K562 (cell line): ENCODE measurements around the gene TCF3. TPM values are rescaled to one million over a fixed set of nuclear protein-coding genes. Genes with fewer than 3 reads are reported as not detected.

Experiments
- EZH2 ChIP-seq: IDR thresholded peaks from 2 replicates; pipeline ENCODE4 v1.6.1; 2012; ENCODE audit warnings: low read depth, mild to moderate bottlenecking, inconsistent platforms, low read length, borderline replicate concordance
- HNRNPLL ChIP-seq: fragments of 200-400 bp; formaldehyde crosslinking; IDR thresholded peaks from 2 replicates; pipeline ENCODE4 v1.6.1; 2017; ENCODE audit warnings: low read length, low read depth, mild to moderate bottlenecking; ENCODE audit not compliant: poor library complexity, severe bottlenecking
- KDM5B ChIP-seq: fragments of 200-600 bp; sonication (generic); IDR thresholded peaks from 2 replicates; pipeline ENCODE4 v1.6.1; 2012; ENCODE audit warnings: low read depth, mild to moderate bottlenecking, moderate library complexity, low read length, control low read depth, inconsistent platforms; ENCODE audit not compliant: insufficient replicate concordance
- MEF2D ChIP-seq: conservative IDR thresholded peaks from 2 replicates; pipeline ENCODE4 v1.6.1; 2016; ENCODE audit warnings: low read depth, missing genetic modification characterization, missing compliant biosample characterization
- RAD51 ChIP-seq: fragments of 450-650 bp; IDR thresholded peaks from 2 replicates; pipeline ENCODE4 v1.7.1; 2016; ENCODE audit warnings: low read depth, mild to moderate bottlenecking, borderline replicate concordance
- SIN3A ChIP-seq, 2 experiments: fragments of 150-350 bp in 1 of 2; IDR thresholded peaks; 2 replicates each; pipeline ENCODE4 v1.6.1; 2011 to 2016; ENCODE audit warnings: borderline replicate concordance in 2 of 2, low read depth in 2 of 2, low read length in 2 of 2, mild to moderate bottlenecking in 2 of 2, moderate library complexity in 2 of 2; ENCODE audit not compliant: control insufficient read depth in 1 of 2
- SMARCC2 ChIP-seq: fragments of 450-650 bp; IDR thresholded peaks from 2 replicates; pipeline ENCODE4 v1.6.1; 2017; ENCODE audit warnings: antibody characterized with exemption, moderate library complexity, mild to moderate bottlenecking, low read depth
- SMARCE1 ChIP-seq: fragments of 450-650 bp; IDR thresholded peaks from 2 replicates; pipeline ENCODE4 v1.7.1; 2016; ENCODE audit warnings: mild to moderate bottlenecking
- ZFX ChIP-seq: sonication (generic); formaldehyde crosslinking; IDR thresholded peaks from 2 replicates; pipeline ENCODE4 v1.8.0; 2022; ENCODE audit warnings: mild to moderate bottlenecking, missing genetic modification reagents, moderate library complexity
- ZNF184 ChIP-seq: sonication (generic); formaldehyde crosslinking; IDR thresholded peaks from 2 replicates; pipeline ENCODE4 v1.5.0; 2020; ENCODE audit warnings: missing genetic modification reagents
- ZNF766 ChIP-seq: fragments of 200-800 bp; sonication (Bioruptor generic); conservative IDR thresholded peaks from 2 replicates; pipeline ENCODE4 v1.6.1; 2016; ENCODE audit warnings: missing genetic modification characterization, missing compliant biosample characterization
- polyA plus RNA-seq, 8 experiments: library from polyadenylated mRNA; depleted of rRNA in 4 of 8; stranded (reverse) in 5 of 8; unstranded in 3 of 8; fragments of >200 nt; fragmentation: Nextera tagmentation in 2 of 8; fragmentation: Illumina TruSeq in 1 of 8; extraction: Ambion mirVana in 2 of 8; extraction: Trizol in 1 of 8; gene quantifications; 2 replicates each; pipeline versions ENCODE4 v1.2.1 to v1.2.3, GENCODE V29; 2011 to 2014; ENCODE audit warnings: inconsistent platforms in 1 of 8, missing spikeins in 1 of 8
- total RNA-seq, 7 experiments: library from RNA; depleted of rRNA in 6 of 7; stranded (reverse); fragments of >200 nt in 6 of 7; fragmentation: Illumina TruSeq in 2 of 7; extraction: Trizol in 2 of 7; gene quantifications; 2 replicates each; pipeline versions ENCODE4 v1.2.1 to v1.2.3, GENCODE V29; 2011 to 2021; ENCODE audit warnings: low replicate concordance in 1 of 7
- TF ChIP-seq, protein P1 (sequence below): fragments of 250-450 bp; sonication (Bioruptor Pico); IDR thresholded peaks from 2 replicates; pipeline ENCODE4 v1.4.0; 2020; ENCODE audit warnings: mild to moderate bottlenecking, moderate library complexity
- TF ChIP-seq, protein P2 (sequence below): sonication (generic); formaldehyde crosslinking; IDR thresholded peaks from 2 replicates; pipeline ENCODE4 v1.8.1; 2023; ENCODE audit warnings: mild to moderate bottlenecking, missing genetic modification reagents
- TF ChIP-seq, protein P3 (sequence below), 2 experiments: fragments of 450-650 bp; IDR thresholded peaks; 2 replicates each; pipeline ENCODE4 v1.6.1; 2016
- TF ChIP-seq, protein P4 (sequence below), 2 experiments: IDR thresholded peaks in 1 of 2; conservative IDR thresholded peaks in 1 of 2; 2 replicates each; pipeline ENCODE4 v1.6.1; 2016; ENCODE audit warnings: low read depth in 2 of 2, mild to moderate bottlenecking in 1 of 2, missing compliant biosample characterization in 1 of 2, missing genetic modification characterization in 1 of 2, moderate library complexity in 1 of 2

Gene TCF3
- total and polyA plus RNA-seq, 9 of the 15 experiments (the other 6 are each of a cell fraction or from before 2014, with no cell fraction given) = 5.6 to 259 (median 84.0) TPM

DNA sequence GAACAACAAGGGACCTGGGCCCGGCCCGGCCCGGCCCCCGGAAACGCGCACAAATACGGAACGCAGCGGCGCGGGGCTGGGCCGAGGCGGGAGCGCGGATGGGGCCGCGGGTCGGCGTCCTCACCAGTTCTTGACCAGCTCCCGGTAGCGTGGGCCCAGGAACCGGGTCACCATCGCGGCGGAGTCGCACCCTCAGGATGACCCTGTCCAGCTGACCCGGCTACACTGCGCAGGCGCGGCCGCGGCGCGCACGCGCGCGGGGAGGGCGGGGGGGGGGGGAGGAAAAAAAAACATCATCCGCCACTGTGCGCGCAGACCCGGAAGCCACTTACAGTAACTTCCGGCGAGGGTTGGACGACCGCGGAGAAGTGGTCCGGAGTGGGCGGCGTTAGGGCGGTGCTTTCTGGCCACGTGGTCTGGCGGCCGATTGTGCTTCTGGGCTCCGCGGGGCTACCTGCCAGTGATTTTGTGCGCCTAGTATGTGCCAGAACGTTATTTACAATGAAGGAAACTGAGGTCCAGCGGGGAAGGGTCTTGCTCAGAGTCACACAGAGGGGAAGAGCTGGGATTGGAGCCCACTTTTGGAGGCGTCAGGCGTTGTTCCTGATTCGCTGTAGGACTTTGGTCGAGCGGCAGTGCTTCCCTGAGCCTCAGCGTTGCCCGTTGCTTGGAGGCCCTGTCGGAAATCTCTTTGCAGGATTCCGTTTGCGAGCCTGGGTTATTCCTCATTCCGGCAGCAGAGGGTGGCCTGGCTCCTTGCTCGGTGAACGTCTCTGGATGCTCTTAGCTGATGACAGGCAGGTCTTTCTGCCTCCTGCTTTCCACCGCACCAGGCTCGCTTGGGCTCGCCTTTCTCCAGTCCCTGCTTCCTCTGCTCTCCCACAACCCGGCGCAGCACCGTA, 46.9 kb downstream of the TCF3 start, which contains the start of gene UQCR11 (continued):
- peak in 1 of 2 experiments; percentile 66; a peak in 1 of 4 replicates for TF ChIP-seq SIN3A (IDR thresholded peaks at IDR 0.05; ENCODE audit: borderline replicate concordance in 2 of 2, control insufficient read depth in 1 of 2, low read depth in 2 of 2, low read length in 2 of 2)
- TF ChIP-seq, protein P1, sequence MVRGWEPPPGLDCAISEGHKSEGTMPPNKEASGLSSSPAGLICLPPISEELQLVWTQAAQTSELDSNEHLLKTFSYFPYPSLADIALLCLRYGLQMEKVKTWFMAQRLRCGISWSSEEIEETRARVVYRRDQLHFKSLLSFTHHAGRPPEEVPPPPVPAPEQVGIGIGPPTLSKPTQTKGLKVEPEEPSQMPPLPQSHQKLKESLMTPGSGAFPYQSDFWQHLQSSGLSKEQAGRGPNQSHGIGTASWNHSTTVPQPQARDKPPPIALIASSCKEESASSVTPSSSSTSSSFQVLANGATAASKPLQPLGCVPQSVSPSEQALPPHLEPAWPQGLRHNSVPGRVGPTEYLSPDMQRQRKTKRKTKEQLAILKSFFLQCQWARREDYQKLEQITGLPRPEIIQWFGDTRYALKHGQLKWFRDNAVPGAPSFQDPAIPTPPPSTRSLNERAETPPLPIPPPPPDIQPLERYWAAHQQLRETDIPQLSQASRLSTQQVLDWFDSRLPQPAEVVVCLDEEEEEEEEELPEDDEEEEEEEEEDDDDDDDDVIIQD = no peak
- 0 out of 2 replicates have a peak, but pooled peaks have one; percentile 12 for TF ChIP-seq ZNF766 (CRISPR knock-in tag)
- no peak for TF ChIP-seq ZNF184 (CRISPR knock-in tag)
- TF ChIP-seq, protein P2, sequence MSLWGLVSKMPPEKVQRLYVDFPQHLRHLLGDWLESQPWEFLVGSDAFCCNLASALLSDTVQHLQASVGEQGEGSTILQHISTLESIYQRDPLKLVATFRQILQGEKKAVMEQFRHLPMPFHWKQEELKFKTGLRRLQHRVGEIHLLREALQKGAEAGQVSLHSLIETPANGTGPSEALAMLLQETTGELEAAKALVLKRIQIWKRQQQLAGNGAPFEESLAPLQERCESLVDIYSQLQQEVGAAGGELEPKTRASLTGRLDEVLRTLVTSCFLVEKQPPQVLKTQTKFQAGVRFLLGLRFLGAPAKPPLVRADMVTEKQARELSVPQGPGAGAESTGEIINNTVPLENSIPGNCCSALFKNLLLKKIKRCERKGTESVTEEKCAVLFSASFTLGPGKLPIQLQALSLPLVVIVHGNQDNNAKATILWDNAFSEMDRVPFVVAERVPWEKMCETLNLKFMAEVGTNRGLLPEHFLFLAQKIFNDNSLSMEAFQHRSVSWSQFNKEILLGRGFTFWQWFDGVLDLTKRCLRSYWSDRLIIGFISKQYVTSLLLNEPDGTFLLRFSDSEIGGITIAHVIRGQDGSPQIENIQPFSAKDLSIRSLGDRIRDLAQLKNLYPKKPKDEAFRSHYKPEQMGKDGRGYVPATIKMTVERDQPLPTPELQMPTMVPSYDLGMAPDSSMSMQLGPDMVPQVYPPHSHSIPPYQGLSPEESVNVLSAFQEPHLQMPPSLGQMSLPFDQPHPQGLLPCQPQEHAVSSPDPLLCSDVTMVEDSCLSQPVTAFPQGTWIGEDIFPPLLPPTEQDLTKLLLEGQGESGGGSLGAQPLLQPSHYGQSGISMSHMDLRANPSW (CRISPR knock-in tag) = peak; percentile 68; the same call in 1 of the 2 replicates
- TF ChIP-seq SMARCE1 = peak; percentile 76
- TF ChIP-seq SMARCC2 = peak; percentile 64; the same call in 1 of the 2 replicates
- TF ChIP-seq, protein P3, sequence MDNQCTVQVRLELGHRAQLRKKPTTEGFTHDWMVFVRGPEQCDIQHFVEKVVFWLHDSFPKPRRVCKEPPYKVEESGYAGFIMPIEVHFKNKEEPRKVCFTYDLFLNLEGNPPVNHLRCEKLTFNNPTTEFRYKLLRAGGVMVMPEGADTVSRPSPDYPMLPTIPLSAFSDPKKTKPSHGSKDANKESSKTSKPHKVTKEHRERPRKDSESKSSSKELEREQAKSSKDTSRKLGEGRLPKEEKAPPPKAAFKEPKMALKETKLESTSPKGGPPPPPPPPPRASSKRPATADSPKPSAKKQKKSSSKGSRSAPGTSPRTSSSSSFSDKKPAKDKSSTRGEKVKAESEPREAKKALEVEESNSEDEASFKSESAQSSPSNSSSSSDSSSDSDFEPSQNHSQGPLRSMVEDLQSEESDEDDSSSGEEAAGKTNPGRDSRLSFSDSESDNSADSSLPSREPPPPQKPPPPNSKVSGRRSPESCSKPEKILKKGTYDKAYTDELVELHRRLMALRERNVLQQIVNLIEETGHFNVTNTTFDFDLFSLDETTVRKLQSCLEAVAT (IDR thresholded peaks at IDR 0.05) = peak in 1 of 2 experiments; percentile 28; a peak in 2 of 4 replicates
- TF ChIP-seq, protein P4, sequence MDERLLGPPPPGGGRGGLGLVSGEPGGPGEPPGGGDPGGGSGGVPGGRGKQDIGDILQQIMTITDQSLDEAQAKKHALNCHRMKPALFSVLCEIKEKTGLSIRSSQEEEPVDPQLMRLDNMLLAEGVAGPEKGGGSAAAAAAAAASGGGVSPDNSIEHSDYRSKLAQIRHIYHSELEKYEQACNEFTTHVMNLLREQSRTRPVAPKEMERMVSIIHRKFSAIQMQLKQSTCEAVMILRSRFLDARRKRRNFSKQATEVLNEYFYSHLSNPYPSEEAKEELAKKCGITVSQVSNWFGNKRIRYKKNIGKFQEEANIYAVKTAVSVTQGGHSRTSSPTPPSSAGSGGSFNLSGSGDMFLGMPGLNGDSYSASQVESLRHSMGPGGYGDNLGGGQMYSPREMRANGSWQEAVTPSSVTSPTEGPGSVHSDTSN (CRISPR knock-in tag; IDR thresholded peaks at IDR 0.05; ENCODE audit: low read depth) = no peak
- TF ChIP-seq, protein P4 (tag; conservative IDR thresholded peaks at IDR 0.05; ENCODE audit: low read depth) = peak; percentile 69
- TF ChIP-seq HNRNPLL = peak; percentile 3
- TF ChIP-seq ZFX = peak; percentile 55
- no peak for TF ChIP-seq EZH2
- no peak for TF ChIP-seq MEF2D (tag)
- peak; percentile 52 for TF ChIP-seq KDM5B
- TF ChIP-seq RAD51 = peak; percentile 95
